HG02678 (cell line): ENCODE measurements around the gene NUDT3.
A peak's percentile ranks its signal among the peaks of the same experiment; 100 is the strongest.
"Not testable (repeated sequence)": the region's sequence is repeated elsewhere in the genome, so short reads cannot be mapped to it uniquely, and the experiment has no call there.

ENCODE experiments used
- ATAC-seq: cut with Tn5 transposase; IDR thresholded peaks from one replicate; pipeline ENCODE4 v1.9.1; 2021; ENCODE audit warnings: mild to moderate bottlenecking, moderate library complexity; ENCODE audit not compliant: unreplicated experiment

The NUDT3 gene

DNA sequence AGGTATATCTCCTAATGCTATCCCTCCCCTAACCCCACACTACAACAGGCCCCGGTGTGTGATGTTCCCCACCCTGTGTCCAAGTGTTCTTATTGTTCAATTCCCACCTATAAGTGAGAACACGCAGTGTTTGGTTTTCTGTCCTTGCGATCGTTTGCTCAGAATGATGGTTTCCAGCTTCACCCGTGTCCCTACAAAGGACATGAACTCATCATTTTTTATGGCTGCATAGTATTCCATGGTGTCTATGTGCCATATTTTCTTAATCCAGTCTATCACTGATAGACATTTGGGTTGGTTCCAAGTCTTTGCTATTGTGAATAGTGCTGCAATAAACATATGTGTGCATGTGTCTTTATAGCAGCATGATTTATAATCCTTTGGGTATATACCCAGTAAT is 20.6 kb downstream of the NUDT3 start:
- ATAC-seq, result not testable (repeated sequence)

DNA sequence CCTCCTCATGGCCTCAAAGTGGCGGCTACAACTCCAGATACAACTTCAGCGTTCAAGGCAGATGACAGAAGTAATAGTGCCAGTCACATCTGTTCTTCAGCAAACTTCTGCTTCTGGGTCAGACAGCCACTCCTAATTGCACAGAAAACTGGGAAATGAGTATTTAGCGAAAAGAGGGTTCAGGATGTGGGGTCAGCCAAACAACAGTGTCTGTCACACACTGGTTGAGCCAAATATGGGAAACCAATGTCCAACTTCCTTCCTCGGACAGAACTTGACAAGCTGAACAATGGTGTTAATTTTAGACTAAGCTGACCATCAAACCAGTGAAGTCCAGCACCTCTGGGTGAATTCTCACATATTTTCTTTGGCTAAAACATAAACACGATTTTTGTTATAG is 22.1 kb downstream of the NUDT3 start:
- no peak for ATAC-seq

DNA sequence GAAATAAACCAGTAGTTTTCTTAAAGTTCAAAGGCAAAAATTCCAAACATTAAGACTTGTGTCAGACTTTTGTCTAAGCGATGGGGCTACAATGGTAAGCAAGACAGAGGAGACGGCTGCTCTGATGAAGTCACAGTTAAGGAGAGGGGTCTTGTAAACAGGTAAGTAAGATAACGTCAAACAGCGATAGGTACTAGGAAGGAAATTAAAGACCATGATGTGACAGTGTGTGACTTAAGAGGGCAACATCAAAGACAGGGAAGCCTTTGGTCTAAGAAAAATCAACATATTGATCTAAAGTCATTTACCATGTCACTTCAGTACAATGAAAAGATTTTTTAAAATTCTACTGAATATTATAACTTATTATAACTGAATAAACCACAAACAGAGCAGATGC is 23.1 kb downstream of the NUDT3 start:
- ATAC-seq, result no peak

DNA sequence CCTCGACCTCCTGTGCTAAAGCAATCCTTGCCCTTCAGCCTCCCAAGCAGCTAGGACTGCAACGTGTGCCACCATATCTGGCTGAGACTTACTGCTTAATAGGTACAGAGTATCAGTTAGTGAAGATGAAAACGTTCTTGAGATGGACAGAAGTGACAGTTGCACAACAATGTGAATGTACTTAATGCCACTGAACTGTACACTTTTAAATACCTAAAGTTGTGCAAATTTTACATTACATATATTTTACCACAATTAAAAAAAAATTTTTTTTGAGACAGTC is 25.9 kb downstream of the NUDT3 start:
- no peak for ATAC-seq

DNA sequence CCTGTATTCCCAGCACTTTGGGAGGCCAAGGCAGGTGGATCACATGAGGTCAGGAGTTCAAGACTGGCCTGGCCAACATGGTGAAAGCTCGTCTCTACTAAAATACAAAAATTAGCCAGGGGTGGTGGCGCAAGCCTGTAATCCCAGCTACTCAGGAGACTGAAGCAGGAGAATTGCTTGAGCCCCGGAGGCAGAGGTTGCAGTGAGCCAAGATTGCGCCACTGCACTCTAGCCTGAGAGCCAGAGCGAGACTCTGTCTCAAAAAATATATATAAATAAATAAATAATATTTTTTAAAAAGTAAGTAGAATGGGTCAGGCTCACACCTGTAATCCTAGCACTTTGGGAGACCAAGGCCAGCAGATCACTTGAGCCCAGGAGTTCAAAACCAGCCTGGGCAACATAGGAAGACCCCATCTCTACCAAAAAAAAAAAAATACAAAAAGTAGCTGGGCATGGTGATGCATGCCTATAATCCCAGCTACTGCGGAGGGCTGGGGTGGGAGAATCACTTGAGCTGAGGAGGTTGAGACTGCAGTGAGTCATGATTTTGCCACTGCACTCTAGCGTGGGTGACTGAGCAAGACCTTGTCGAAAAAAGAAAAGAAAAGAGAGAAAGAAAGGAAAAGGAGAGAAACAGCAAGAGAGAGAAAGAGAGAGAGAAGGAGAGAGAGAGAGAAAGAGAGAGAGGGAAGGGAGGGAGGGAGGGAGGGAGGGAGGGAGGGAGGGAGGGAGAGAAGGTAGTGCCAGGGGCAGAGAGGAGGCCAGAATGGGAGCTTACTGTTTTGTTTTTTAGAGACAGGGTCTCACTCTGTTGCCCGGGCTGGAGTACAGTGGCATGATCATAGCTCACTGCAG is 26.5 kb downstream of the NUDT3 start:
- not testable (repeated sequence) for ATAC-seq

DNA sequence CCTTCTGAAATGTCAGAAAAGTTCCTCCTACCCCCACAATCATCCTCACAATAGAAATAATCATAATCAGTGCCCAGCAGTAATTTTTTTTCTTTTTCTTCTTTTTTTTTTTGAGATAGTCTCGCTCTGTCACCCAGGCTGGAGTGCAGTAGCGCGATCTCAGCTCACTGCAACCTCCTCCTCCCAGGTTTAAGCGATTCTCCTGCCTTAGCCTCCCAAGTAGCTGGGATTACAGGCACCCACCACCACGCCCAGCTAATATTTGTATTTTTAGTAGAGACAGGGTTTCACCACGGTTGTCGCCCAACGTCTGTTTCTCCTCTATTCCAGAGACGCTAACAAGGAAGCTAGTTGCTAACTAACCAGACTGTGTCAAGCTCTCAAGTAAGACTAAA is 28.8 kb downstream of the NUDT3 start:
- not testable (repeated sequence) for ATAC-seq

DNA sequence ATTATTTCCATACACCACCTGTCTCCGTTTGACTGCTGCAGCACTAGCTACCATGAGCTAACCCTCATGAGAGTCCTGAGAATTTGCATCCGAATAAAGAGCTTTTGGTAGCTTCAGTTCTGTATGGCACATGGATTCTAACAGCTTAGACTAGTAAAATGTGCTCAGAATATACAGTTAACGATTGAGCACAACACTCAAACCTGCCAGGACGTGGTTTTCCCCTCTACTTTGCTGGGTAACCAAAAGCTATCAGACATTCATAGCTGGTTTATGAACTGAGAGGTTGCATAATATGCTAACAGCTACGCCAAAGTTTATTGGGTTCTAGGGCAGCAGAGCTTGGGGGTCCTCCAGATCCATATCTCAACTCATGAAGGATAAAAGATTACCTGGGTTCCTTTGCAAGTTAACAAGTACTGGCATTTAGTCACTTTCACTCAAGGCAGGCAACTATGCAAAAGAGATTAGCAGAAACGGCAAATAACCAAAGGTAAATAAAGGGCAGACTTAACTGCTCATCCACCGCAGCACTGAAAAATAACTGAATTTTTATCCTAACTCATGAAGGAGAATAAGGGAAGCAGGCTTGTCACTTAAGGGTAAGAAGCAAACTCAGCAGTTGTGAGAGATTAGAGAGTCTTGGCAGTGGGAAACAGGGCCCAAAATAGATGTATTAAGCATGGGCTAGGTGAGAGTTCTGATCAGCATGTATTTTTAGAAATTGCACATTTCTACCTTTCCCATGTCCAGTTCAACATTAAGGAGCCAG is 29.4 kb downstream of the NUDT3 start:
- ATAC-seq, result peak; percentile 48

DNA sequence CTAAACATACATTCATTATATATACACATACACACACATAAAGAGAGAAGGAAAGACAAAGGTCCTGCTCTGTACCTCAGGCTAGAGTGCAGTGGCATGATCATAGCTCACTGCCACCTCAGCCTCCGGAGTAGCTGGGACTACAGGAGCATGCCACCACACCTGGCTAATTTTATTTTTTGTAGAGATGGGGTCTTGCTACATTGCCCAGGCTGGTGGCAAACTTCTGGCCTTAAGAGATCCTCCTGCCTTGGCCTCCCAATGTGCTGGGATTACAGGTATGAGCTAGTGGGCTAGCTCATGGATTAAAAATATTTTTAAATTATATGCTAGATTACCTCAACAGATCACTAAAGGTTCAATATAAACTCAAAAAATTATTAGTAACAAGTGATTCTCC is 30.3 kb downstream of the NUDT3 start:
- no peak for ATAC-seq

DNA sequence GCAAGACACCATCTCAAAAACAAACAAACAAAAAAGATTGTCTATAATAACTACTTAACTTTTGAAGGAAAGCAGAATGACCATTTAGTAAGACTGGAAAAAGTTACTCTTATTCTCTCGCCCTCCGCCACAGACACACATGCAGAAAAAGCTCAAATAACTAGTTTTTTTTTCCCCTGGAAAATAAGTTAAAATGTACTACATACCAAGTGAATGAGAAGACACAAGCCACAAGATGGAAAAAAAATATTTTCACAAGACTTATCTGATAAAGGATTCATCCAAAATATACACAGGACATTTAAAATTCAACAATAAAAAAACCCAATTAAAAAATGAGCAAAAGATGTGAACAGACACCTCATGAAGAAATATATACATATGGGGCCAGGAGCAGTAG is 31.9 kb downstream of the NUDT3 start:
- no peak for ATAC-seq

DNA sequence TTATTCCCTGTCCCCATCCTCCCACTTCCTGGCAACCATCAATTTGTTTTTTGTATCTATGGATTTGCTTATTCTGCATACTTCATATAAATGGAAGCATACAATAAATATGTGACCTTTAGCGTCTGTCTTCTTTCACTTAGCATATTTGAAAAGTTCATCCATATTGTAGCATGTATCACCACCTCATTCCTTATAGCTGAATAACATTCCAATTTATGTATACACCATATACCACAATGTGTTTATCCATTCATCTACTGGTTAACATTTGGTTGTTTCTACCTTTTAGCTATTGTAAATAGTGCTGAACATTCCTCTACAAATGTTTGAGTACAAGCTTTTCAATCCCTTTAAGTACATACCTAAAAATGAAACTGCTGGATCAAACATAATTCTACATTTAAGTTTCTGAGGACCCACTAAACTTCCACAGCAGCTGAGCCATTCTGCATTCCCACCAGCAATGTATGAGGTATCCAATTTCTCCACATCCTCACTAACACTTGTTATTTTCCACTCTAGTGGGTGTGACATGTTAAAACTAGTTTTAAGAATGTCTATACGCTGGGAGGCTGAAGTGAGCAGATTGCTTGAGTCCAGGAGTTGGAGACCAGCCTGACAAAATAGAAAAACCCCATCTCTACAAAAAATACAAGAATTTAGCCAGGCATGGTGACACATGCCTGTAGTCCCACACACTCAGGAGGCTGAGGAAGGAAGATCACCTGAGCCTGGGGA is 32.9 kb downstream of the NUDT3 start:
- no peak for ATAC-seq

DNA sequence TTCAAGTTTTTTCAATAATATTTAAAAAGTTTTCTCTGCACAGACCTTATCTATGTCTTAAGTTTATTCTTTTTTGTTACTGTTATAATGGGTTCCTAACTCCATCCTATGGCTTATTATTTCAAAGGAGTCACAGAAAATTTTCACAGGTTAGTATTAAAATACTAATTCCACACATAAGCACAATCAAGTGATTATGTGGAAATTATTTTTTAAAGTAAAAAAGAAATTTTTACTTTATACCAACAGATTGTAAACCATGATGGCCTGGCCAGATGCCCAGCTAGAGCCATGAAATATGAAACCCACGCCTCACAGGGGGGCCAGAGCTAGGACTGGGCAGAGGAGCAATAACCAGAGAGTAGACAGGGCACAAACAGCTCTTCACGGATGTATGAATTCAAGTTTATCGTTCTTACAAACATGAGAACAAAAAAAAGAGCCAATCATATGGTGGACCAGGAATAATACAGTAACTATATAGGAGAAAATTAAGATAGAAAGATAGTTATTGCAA is 34.0 kb downstream of the NUDT3 start:
- ATAC-seq, result no peak

DNA sequence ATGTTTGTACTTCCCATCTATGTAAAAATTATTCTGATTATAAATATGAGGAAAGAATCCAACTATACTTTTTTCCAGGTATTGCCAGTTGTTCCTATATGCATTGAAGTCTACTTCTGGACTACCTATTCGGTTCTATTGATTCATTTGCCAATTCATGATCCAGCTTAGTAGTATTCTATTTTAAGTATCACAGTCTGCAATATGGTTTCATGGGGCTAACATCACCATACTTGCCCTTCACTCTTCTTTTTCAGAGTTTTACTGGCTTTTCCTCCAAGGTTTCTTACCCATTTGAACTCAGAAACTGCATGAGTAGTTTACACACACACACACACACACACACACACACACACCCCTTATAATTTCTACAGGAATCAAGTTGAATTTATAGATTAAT is 34.5 kb downstream of the NUDT3 start:
- no peak for ATAC-seq

DNA sequence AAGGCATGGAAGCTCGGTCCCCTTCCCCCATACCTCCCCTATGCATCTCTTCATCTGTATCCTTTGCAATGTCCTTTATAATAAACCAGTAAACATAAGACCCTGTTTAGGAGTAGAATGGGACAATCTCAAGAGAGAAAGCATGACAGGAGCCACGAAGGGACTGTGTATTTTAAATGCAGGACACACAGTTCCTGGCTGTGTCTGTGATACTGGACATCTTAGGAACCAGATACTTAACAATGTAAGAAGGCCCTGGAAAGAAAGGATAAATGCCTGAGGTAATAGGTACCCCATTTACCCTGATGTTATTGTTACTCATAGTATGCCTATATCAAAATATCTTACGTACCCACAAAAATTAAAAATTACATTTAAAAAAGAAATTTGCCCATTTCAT is 36.6 kb downstream of the NUDT3 start:
- ATAC-seq, result no peak

DNA sequence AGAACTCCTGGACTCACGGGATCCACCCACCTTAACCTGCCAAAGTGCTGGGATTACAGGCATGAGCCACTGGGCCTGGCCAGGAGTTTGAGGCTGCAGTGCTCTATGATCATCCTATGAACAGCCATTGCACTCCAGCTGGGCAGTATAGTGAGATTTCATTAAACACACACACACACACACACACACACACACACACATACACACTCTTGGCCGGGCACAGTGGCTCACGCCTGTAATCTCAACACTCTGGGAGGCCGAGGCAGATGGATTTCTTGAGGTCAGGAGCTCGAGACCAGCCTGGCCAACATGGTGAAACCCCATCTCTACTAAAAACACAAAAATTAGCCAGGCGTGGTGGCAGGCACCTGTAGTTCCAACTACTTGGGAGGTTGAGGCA is 38.2 kb downstream of the NUDT3 start:
- ATAC-seq, result not testable (repeated sequence)

DNA sequence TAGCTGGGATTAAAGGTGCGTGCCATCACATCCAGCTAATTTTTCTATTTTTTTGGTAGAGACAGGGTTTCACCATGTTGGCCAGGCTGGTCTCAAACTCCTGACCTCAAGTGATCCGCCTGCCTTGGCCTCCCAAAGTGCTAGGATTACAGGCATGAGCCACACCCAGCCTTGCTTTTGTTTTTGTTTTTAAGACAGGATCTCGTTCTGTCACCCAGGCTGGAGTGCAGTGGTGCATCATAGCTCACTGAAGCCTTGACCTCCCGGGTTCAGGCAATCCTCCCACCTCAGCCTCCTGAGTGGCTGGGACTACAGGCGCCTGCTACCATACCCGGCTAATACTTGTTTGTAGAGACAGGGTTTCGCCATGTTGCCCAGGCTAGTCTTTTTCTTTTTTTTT is 38.9 kb downstream of the NUDT3 start:
- ATAC-seq, result not testable (repeated sequence)

DNA sequence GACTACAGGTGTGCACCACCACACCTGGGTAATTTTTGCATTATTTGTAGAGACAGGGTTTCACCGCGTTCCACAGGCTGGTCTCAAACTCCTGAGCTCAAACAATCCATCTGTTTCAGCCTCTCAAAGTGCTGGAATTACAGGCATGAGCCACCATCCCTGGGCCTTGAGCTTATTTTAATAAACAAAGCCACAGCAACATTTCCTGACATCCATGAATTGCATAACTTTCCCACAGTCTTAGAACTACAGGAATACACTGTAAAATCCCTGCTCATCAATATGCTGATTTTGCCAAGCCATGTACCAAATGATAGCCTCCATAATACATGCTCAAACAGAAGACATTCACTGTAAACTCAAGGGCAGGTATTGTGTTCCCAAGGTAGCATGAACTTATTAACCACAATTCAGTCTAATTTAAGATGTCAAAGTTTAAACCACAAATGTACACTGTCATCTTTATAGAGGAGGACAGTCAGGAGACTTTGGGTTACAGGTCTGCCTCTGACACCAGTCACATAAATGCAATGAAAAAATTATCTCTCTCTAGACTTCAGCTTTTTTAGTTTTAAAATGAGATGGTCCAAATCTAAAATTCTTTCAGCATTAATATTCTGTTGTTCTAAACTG is 40.0 kb downstream of the NUDT3 start:
- ATAC-seq, result no peak

DNA sequence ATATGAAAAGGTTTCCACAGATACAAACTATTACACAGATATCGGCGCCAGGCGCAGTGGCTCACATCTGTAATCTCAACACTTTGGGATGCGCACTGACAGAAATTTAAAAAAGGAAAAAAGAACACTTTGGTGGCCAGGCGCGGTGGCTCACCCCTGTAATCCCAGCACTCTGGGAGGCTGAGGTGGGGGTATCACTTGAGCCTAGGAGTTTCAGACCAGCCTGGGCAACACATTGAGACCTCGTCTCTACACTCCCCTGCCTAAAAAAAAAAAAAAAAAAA is 41.6 kb downstream of the NUDT3 start:
- no peak for ATAC-seq

DNA sequence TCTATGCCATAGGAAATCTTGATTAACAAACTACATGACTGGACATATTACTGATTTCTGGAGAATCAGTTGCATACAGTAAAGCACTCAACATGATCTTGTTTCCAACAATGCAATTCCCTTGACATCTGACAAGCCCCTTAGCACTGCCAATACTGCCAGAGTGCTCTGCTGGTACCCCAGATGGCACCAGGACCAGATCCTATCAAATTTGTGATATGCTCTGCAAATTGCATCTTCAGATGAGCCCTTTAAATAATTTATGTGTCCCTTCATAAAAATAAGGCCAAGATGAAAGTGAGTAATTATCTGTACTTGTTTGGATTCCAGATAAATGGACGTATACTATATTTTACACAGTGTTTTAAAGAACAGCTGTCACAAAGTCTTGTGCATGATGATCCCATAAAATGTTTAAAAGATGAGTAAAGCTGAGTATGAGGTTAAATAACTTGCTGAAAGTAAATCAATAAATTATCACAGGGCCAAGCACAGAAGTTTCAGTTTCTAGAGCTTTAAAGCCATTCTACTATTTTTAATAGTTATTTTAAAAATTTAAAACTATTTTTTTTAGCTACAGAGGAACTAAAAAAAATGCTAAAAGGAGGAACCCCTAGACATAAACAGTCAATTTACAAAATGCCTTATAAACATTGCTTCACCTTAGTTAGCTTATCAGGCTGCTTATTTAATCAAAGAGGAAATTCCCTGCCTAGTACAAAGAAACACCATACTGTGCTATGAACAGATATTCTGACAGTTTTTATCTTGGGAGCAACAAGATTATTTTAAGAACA is 42.1 kb downstream of the NUDT3 start:
- ATAC-seq, result no peak

DNA sequence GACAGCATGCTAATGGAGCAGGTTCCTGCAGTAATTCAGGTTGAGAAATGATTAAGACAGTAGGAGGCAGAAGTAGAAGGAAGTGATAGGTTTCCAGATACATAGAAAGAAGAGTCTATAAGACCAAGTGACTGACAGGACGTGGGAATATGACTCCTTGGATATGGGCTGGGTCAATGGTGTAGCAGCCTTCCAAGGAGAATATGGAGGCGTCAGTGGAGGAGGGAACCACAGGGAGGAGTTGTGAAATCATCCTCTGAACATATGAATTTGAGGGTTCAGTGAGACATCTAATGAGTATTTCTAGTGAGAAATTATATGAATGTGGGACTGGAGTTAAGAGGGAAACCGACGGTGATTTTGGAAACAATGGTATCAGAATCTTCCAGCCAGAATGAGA is 43.3 kb downstream of the NUDT3 start:
- no peak for ATAC-seq

DNA sequence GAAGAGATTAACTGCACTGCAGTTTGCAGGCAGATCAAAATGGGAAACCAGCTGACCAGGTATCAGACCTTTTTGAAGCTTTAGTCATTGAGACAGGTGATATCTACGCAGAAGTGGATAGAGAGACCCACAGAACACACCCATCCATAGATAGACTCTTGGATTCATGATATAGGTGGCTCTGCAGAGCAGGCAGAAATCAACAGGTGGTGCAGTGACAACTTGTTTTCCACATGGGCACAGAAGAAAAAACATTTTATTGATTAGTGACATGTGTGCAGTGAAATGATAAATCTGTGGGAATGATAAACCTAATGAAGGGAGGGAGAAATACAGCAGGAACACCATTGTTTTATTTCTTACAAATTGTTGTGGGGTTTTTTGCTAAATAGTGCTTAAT is 45.2 kb downstream of the NUDT3 start:
- ATAC-seq, result no peak
